ENCODE measurements around the gene ZNF75A.
A peak's percentile ranks its signal among the peaks of the same experiment; 100 is the strongest.

Gene ZNF75A

DNA sequence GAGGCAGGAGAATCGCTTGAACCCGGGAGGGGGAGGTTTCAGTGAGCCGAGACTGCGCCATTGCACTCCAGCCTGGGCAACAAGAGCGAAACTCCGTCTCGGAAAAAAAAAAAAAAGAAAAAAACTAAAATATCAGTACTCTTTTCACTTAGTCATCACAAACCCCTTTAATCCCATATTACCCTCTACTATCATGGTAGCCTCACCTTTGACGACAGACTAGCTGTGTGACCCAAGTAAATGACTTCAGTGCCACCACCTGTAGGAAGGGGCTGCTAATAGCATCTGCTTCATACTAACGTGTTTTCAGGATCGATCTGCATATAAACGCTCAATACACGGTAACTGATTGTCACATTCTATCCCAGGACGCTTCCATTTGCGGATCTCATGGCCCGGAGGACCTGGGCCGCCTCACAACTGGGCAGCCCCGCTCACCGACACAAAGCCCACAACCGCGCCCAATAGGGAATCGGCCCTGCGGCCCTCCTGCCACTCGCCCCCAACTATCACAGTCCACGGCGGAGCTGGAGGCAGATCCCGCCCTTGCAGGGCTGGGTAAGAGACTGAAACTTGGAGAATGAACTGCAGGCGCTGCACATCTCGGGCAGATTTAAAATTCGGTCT lies 23.1 kb upstream of the ZNF75A start:
- TF ChIP-seq, protein P1, sequence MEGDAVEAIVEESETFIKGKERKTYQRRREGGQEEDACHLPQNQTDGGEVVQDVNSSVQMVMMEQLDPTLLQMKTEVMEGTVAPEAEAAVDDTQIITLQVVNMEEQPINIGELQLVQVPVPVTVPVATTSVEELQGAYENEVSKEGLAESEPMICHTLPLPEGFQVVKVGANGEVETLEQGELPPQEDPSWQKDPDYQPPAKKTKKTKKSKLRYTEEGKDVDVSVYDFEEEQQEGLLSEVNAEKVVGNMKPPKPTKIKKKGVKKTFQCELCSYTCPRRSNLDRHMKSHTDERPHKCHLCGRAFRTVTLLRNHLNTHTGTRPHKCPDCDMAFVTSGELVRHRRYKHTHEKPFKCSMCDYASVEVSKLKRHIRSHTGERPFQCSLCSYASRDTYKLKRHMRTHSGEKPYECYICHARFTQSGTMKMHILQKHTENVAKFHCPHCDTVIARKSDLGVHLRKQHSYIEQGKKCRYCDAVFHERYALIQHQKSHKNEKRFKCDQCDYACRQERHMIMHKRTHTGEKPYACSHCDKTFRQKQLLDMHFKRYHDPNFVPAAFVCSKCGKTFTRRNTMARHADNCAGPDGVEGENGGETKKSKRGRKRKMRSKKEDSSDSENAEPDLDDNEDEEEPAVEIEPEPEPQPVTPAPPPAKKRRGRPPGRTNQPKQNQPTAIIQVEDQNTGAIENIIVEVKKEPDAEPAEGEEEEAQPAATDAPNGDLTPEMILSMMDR (IDR thresholded peaks at IDR 0.05; ENCODE audit: low read depth, low read length, missing control alignments): no peak
- no peak for DNase-seq (ENCODE audit: low read depth)
- H3K4me3 ChIP-seq (ENCODE audit: low read depth, low read length): peak overlapping the region; percentile 95

DNA sequence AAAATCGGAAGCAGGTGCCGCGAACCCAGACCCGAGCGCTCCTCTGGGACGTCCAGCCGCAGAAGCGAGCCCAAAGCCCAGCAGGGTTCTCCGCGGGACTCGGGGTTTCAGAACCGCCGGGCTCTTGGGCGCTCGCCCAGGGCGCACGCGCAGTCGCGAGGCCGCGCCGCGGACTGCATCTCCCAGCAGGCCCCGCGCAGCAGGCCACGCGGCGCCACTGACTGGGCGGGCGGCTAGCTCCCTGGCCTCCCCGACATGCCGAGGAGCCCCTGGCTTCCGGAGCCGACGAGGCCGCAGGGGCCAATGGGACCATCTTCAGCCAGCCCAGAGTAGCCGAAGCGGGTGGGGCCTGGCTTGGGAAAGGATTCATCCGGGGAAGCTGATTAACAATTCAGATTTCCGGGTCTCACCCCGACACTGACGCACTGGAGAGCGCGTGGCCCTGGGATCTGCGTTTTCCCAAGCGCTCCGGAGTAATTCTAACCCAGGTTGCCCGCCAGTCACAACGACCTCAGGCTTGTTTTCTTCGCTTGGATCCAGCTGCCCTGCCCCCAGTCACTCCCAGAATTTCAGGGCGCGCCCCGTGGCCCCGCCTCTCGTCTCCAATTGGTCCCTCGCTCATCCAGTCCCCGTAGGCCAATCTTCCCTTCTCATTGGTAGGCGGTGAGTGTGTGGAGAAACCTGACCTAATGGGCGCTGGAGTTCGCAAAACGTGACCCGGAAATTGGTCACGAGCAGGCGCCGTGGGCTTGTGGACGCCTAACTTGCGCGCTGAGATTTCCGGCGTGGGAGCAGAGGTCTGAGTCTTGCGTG lies 22.4 kb upstream of the ZNF75A start, which contains the start of gene ZNF263:
Gene ZNF263 (plus strand): TSS at position 762 of the 813 bp plus-strand sequence. CDS start 328 bp downstream, outside the sequence.
- DNase-seq (ENCODE audit: low read depth): peak; percentile 96
- TF ChIP-seq, protein P1 (IDR thresholded peaks at IDR 0.05; ENCODE audit: low read depth, low read length, missing control alignments): no peak
- H3K4me3 ChIP-seq (ENCODE audit: low read depth, low read length): peak within 1 kb of the TSS; percentile 95

DNA sequence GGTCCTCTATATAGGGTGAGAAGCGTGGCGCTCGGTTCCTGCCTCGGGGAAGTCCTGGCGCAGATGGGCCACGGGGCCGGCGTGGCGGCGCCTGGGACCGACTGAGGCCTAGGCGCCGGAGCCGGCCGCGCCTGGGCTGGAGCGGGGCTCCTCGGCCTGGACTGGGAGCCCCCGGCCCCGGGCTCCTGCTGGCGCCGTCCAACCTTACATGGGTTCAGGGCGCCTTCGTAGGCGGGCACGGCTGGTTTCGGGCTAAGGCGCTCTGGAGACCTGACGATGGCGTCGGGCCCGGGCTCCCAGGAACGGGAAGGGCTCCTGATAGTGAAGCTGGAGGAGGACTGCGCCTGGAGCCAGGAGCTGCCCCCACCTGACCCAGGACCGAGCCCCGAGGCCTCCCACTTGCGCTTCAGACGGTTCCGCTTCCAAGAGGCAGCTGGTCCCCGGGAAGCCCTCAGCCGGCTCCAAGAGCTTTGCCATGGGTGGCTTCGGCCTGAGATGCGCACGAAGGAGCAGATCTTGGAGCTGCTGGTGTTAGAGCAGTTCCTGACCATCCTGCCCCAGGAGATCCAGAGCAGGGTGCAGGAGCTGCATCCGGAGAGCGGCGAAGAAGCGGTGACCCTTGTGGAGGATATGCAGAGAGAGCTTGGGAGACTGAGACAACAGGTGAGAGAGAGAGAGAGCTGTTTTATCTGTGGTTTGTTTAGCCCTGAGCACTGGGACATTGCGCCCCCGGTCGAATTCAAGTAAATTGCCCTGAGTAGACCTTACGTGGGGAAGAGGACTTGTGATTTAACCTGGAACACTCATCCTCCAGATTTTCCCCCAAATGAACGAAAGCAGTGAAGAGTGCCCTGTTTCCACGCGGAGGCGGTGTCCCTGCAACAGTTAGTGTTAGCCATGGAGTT lies 21.5 kb upstream of the ZNF75A start:
- no peak for DNase-seq (ENCODE audit: low read depth)
- H3K4me3 ChIP-seq (ENCODE audit: low read depth, low read length): peak overlapping the region; percentile 95
- TF ChIP-seq, protein P1 (IDR thresholded peaks at IDR 0.05; ENCODE audit: low read depth, low read length, missing control alignments): no peak

DNA sequence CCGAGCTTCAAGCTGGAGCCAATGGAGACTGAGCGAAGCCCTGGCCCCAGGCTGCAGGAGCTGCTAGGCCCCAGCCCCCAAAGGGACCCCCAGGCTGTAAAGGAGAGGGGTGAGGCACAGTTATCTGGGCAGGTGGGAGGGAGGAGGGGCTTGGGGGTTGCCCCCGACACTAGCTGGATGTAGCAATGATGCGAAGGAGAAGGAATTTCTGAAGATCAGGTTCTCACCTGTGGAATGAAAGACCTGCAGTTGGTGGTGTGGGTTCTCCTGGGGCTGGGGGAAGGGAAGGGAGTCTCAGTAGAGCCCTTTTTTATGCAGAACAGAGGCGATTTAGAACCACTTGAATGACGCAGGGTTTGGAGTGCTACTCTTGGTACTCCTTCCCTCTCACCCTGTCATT lies 20.2 kb upstream of the ZNF75A start:
- no peak overlapping the region for H3K4me3 ChIP-seq (ENCODE audit: low read depth, low read length)
- TF ChIP-seq, protein P1 (IDR thresholded peaks at IDR 0.05; ENCODE audit: low read depth, low read length, missing control alignments): no peak
- no peak for DNase-seq (ENCODE audit: low read depth)

DNA sequence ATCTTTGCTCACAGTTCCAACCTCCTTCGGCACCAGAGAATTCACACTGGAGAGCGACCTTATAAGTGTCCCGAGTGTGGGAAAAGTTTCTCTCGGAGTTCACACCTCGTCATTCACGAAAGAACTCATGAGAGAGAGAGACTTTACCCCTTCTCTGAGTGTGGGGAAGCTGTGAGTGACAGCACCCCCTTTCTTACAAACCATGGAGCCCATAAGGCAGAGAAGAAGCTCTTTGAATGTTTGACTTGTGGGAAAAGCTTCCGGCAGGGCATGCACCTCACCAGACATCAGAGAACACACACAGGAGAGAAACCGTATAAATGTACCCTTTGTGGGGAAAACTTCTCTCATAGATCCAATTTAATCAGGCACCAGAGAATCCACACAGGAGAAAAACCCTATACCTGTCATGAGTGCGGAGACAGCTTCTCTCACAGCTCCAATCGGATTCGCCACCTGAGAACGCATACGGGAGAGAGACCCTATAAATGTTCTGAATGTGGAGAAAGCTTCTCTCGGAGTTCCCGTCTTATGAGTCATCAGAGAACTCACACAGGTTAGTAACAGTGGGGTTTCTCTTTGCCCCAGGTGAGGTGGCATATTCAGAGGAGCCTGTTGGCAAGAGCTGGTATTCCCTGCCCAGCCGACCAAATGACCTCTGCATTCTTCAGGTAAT lies 15.2 kb upstream of the ZNF75A start:
- no peak for DNase-seq (ENCODE audit: low read depth)
- TF ChIP-seq, protein P1 (IDR thresholded peaks at IDR 0.05; ENCODE audit: low read depth, low read length, missing control alignments): no peak
- H3K4me3 ChIP-seq (ENCODE audit: low read depth, low read length): no peak overlapping the region

DNA sequence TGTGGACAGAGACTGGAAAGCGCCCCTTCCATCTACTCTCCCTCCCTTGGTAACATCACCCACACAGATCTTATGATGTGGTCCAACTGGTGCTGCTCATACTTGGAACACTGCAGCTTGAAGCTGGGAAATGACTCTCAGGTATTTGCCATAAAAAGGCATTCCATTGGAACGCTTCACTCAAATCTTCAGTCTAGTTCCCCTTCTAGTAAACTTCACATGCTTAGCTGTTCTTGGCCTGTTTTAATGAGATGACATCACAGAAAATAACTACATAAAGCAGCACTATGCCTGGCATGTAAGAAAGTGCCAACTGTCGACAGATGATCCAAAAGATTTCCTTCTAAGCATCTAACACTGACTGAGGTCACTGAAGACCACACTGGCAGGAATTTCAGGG lies 12.7 kb upstream of the ZNF75A start:
- DNase-seq (ENCODE audit: low read depth): no peak
- H3K4me3 ChIP-seq (ENCODE audit: low read depth, low read length): no peak overlapping the region
- TF ChIP-seq, protein P1 (IDR thresholded peaks at IDR 0.05; ENCODE audit: low read depth, low read length, missing control alignments): no peak
